Heart right ventricle (tissue), 16 donors: ENCODE results near the gene SLC37A2. TPM values are rescaled to one million over a fixed set of nuclear protein-coding genes. Genes with fewer than 3 reads are reported as not detected.

ENCODE experiments used
- ATAC-seq, 8 donors: fragments of 200-7000 bp; cut with Tn5 transposase; one replicate each; pipeline ENCODE4 v1.9.1; 2020; ENCODE audit warnings: mild to moderate bottlenecking in 8 of 8, moderate library complexity in 8 of 8, moderate number of reproducible peaks in 1 of 8
- DNase-seq, 2 donors: peaks; one replicate each; pipeline ENCODE4 v3.0.0-alpha.2; 2020
- H3K27ac ChIP-seq, 10 donors: fragments of 200-600 bp; sonication (generic) in 2 of 10; one replicate each; pipeline versions ENCODE4 v1.5.0 to v1.8.0; 2020 to 2022; ENCODE audit warnings: mild to moderate bottlenecking in 3 of 10
- H3K27me3 ChIP-seq, 7 donors: fragments of 200-600 bp; one replicate each; pipeline ENCODE4 v1.8.0; 2021 to 2022; ENCODE audit warnings: mild to moderate bottlenecking in 2 of 7
- H3K36me3 ChIP-seq, 9 donors: fragments of 200-600 bp; sonication (generic) in 1 of 9; one replicate each; pipeline versions ENCODE4 v1.5.0 to v1.8.0; 2020 to 2022; ENCODE audit warnings: mild to moderate bottlenecking in 2 of 9
- H3K4me1 ChIP-seq, 9 donors: fragments of 200-600 bp; sonication (generic) in 1 of 9; one replicate each; pipeline versions ENCODE4 v1.5.0 to v1.8.0; 2020 to 2022; ENCODE audit warnings: mild to moderate bottlenecking in 4 of 9
- H3K4me3 ChIP-seq, 10 donors: fragments of 200-600 bp; sonication (generic) in 2 of 10; one replicate each; pipeline versions ENCODE4 v1.5.0 to v1.8.0; 2020 to 2022; ENCODE audit warnings: mild to moderate bottlenecking in 7 of 10, moderate library complexity in 2 of 10
- H3K9me3 ChIP-seq, 11 donors: fragments of 200-600 bp in 10 of 11; sonication (generic) in 2 of 11; one replicate each; pipeline versions ENCODE4 v1.5.0 to v1.8.0; 2013 to 2022; ENCODE audit warnings: mild to moderate bottlenecking in 2 of 11, control low read depth in 1 of 11, moderate library complexity in 1 of 11
- WGBS, 2 donors: extraction: QIAGEN DNeasy Blood & Tissue Kit; methylation state at CpG; one replicate each; pipeline ENCODE4 v1.1.7; 2013; ENCODE audit warnings: inconsistent platforms in 1 of 2; 5-methylcytosine and 5-hydroxymethylcytosine counted together
- intact Hi-C, 10 donors: fragments of 100-400 bp; cut with DNase I; formaldehyde crosslinking; loops; one replicate each; pipeline versions ENCODE4 v1.11.1 to v1.14.2; 2022
- polyA plus RNA-seq, 2 donors: library from polyadenylated mRNA; stranded (reverse); fragments of 200-250 nt; gene quantifications; one replicate each; pipeline ENCODE4 v1.2.3, GENCODE V29; 2013
- total RNA-seq, 10 donors: library from RNA; stranded (reverse); fragmentation: NEBNext Ultra II Directional in 3 of 10; extraction: Animal tissue kit (Norgen Biotek cat#: 25700) in 3 of 10; gene quantifications; one replicate each; pipeline versions ENCODE4 v1.2.1 to v1.2.4, GENCODE V29; 2021 to 2023
- TF ChIP-seq, protein P1 (sequence below), 9 donors: fragments of 200-600 bp; sonication (generic) in 2 of 9; IDR thresholded peaks; one replicate each; pipeline versions ENCODE4 v1.5.0 to v1.8.0; 2021 to 2022; ENCODE audit warnings: antibody characterized with exemption in 9 of 9, mild to moderate bottlenecking in 5 of 9, moderate library complexity in 1 of 9
- donor health status: Arrhythmogenic right ventricular cardiomyopathy.
- donor health status: ischemic (EF 13 %, LVEDD 7.1; RV severe dilation, severe dysfunction).
- donor health status: healthy with polysubstance abuse.
- donor health status: DM: no; HTN: yes; CAD: no.
- donor health status: DM: no; HTN: no; CAD: no.
- donor health status: ischemic (EF 25% LVEDD 6.9; RV normal size, moderate dysfunction).
- donor health status: ischemic (EF 25% LVEDD 5.7; RV mildly dilated, moderate dysfunction).
- donor health status: healthy.
- donor health status: DM: yes; HTN: yes; CAD: no.
- donor health status: Ischemic cardiomyopathy.
- donor health status: ischemic (EF 35%, LVEDD 5.7; RV mildly dilated, moderate dysfunction).
- donor health status: nonischemic (EF 11% LVEDD 7.7; RV severe dilation, severe dysfunction).
- donor health status: DM: yes; HTN: yes; CAD: no.
- donor health status: PGD.
- donor health status: ischemic (EF 29% LVEDD 5.4; RV normal size, mild dysfunction).
- donor health status: nonischemic (EF 23%, LVEDD 6.1; RV moderate dilation, normal function).

The SLC37A2 gene
- total and polyA plus RNA-seq, 12 donors, result 0.74 to 10.5 (median 1.3) TPM

DNA sequence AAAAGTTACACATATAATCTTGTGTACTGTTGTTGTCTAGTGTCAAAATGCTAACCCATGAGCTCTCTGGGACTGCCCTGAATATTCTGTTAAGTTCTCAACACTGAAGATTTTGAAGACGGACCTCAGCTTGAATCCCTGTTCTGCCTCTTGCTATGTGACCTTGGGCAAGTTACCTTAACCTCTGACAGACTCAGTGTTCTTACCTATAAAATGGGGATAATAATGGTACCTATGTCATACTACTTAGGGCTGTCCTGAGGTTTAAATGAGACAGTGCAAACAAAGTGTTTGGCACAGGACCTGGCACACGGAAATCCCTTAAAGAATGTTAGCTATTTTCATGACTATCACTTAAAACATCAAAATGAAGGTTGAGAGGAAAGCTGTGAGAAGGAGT lies 37.0 kb downstream of the SLC37A2 start:
- no peak for DNase-seq
- intact Hi-C loops, result no loop called here
- Histone ChIP-seq H3K27ac (no peak overlapping the region), H3K36me3 (peaks cover 0 to 78% (median 19%) of the 10 kb centered on the region in 9 donors), H3K27me3 (no peaks in the 10 kb centered on the region), H3K9me3 (no peaks in the 10 kb centered on the region), H3K4me1 (no peaks in the 10 kb centered on the region), H3K4me3 (no peak overlapping the region)
- ATAC-seq, result no peak
- WGBS, 2 donors, result 91% methylated on average over 2 of the region's 2 CpGs
- TF ChIP-seq, protein P1, sequence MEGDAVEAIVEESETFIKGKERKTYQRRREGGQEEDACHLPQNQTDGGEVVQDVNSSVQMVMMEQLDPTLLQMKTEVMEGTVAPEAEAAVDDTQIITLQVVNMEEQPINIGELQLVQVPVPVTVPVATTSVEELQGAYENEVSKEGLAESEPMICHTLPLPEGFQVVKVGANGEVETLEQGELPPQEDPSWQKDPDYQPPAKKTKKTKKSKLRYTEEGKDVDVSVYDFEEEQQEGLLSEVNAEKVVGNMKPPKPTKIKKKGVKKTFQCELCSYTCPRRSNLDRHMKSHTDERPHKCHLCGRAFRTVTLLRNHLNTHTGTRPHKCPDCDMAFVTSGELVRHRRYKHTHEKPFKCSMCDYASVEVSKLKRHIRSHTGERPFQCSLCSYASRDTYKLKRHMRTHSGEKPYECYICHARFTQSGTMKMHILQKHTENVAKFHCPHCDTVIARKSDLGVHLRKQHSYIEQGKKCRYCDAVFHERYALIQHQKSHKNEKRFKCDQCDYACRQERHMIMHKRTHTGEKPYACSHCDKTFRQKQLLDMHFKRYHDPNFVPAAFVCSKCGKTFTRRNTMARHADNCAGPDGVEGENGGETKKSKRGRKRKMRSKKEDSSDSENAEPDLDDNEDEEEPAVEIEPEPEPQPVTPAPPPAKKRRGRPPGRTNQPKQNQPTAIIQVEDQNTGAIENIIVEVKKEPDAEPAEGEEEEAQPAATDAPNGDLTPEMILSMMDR (IDR thresholded peaks at IDR 0.05), result no peak

- Histone ChIP-seq H3K9me3 (no peaks in the 10 kb centered on the region), H3K4me3 (no peak overlapping the region), H3K27ac (no peak overlapping the region), H3K36me3 (peaks cover 0 to 63% (median 17%) of the 10 kb centered on the region in 9 donors), H3K4me1 (no peaks in the 10 kb centered on the region), H3K27me3 (no peaks in the 10 kb centered on the region)
- intact Hi-C loops, result no loop called here
- ATAC-seq (no peak), DNase-seq (no peak)
- TF ChIP-seq, protein P1 (IDR thresholded peaks at IDR 0.05), result no peak
- 65 to 77% methylated on average over 3 of the region's 3 CpGs for WGBS, 2 donors
These were observed 38.5 kb downstream of the SLC37A2 start for GRCh38 chr11:125101596-125101995.

DNA sequence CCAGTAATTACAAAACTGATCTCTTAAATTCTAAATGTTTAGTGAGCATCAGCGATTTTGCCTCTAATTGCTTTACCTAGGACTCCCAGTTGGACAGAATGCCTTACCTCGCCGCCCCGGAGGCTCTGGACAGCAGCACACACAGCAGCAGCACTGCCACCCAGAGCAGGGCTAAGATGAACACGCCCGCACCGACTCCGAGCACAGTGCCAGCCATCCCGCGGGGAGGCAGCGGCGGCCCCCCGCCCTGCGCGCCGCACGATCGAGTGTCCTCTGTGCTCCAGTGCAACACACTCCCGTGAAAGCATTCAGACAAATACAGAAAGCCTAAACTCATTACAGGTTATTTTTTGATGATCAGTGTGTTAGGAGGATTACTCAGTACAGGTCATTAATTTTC lies 38.9 kb downstream of the SLC37A2 start:
- ATAC-seq (no peak), DNase-seq (no peak)
- intact Hi-C loops, result no loop called here
- TF ChIP-seq, protein P1 (IDR thresholded peaks at IDR 0.05), result no peak
- Histone ChIP-seq H3K27ac (no peak overlapping the region), H3K4me3 (no peak overlapping the region), H3K27me3 (no peaks in the 10 kb centered on the region), H3K9me3 (no peaks in the 10 kb centered on the region), H3K36me3 (peaks cover 0 to 61% (median 14%) of the 10 kb centered on the region in 9 donors), H3K4me1 (no peaks in the 10 kb centered on the region)
- WGBS, 2 donors, result 94 to 96% methylated on average over 19 of the region's 19 CpGs

DNA sequence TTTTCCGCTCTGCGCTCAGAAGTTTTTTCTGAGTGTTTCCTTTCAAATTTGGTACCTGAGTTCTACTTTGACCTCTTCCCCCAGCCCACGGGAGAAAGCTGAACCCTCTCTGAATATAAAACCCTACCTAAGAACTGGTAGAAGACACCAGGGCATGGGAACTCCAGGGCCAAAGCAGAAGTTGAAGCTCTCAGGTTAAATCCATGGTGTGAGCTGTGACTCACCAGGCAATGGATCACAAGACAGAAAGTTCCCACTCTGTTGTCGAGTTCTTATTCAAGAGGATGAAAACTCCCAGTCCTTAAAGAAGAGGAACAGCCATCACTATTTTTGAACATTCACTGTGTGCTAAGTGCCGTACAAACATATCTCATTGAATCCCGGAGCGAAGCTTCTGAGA lies 39.4 kb downstream of the SLC37A2 start:
- peaks cover 0 to 57% (median 13%) of the 10 kb centered on the region in 9 donors for H3K36me3 ChIP-seq
- TF ChIP-seq, protein P1 (IDR thresholded peaks at IDR 0.05), result no peak
- 93 to 95% methylated on average over 7 of the region's 7 CpGs for WGBS, 2 donors
- no peak overlapping the region for H3K4me3 ChIP-seq
- H3K27ac ChIP-seq, result no peak overlapping the region
- no peaks in the 10 kb centered on the region for H3K4me1 ChIP-seq
- H3K9me3 ChIP-seq, result no peaks in the 10 kb centered on the region
- no peaks in the 10 kb centered on the region for H3K27me3 ChIP-seq
- no peak for DNase-seq
- intact Hi-C loops, result no loop called here
- no peak for ATAC-seq
